ENCODE results near the gene ZNF76. TPM values are rescaled to one million over a fixed set of nuclear protein-coding genes. Genes with fewer than 3 reads are reported as not detected.

Gene ZNF76
- total and polyA plus RNA-seq, 7 donors = 17.9 to 37.3 (median 24.6) TPM

DNA sequence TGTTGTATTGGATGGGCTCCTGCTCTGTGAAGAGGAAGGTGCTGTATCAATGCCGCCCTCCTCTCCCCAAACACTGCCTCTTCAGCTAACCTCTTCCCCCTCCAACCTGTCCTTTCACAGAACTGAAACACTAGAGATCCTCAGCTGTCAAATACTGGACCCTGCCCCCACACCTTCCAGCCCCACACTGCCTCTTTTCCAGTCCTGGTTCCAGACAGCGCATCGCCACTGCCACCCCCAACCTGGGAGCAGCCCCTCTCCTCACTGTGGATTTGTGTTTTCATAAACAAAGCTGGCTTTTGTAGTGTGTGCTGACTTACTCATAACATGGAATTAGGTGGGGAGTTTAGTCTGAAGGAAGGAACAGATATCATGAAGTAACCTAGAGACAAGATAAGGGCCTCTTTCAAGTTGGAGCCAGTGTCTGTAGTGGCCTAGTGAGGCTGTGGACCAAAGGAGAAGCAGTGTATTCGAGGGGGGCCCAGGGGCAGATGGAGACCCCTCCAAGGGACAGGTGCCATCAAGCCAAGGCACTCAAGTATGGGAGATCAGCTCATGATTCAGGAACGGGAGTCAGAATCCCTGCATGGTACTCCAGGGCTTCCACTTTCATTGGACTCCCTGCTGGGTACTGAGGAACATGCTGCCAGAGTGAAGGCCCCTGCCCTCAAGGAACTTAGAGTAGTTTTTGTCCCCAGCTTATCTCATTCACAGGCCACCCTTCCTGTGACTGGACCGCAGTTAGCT is 43.7 kb upstream of the ZNF76 start:
- peaks cover 0 to 66% (median 42%) of the 10 kb centered on the region in 3 donors for H3K27me3 ChIP-seq (ENCODE audit: insufficient read depth in 3 of 3, low read length in 2 of 3)
- H3K27ac ChIP-seq = no peak overlapping the region
- ATAC-seq = no peak

DNA sequence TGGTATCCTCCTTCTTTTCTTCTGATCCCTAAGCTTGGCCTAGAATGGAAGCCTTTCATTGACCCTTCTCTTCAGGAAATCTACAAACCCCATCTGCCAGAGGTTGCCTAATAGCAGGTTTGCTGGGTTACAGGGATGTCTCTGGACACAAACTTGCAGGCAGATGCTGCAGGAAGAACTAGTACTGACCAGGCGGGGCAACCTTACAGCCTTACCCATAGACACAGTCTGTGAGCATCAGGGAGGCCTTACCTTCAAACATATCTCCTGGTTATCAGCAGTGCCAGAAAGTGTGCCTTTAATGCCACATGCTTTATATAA is 43.2 kb upstream of the ZNF76 start:
- H3K9me3 ChIP-seq = no peaks in the 10 kb centered on the region
- TF ChIP-seq, protein P1, sequence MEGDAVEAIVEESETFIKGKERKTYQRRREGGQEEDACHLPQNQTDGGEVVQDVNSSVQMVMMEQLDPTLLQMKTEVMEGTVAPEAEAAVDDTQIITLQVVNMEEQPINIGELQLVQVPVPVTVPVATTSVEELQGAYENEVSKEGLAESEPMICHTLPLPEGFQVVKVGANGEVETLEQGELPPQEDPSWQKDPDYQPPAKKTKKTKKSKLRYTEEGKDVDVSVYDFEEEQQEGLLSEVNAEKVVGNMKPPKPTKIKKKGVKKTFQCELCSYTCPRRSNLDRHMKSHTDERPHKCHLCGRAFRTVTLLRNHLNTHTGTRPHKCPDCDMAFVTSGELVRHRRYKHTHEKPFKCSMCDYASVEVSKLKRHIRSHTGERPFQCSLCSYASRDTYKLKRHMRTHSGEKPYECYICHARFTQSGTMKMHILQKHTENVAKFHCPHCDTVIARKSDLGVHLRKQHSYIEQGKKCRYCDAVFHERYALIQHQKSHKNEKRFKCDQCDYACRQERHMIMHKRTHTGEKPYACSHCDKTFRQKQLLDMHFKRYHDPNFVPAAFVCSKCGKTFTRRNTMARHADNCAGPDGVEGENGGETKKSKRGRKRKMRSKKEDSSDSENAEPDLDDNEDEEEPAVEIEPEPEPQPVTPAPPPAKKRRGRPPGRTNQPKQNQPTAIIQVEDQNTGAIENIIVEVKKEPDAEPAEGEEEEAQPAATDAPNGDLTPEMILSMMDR (IDR thresholded peaks at IDR 0.05) = no peak
- H3K27me3 ChIP-seq (ENCODE audit: insufficient read depth in 3 of 3, low read length in 2 of 3) = peaks cover 0 to 61% (median 42%) of the 10 kb centered on the region in 3 donors
- peaks cover 15% of the 10 kb centered on the region for H3K4me1 ChIP-seq
- 96 to 100% (median 100%) methylated on average over 1 of the region's 1 CpG for WGBS, 3 donors
- no peaks in the 10 kb centered on the region for H3K36me3 ChIP-seq (ENCODE audit: insufficient read depth in 1 of 2, low read depth in 1 of 2)
- DNase-seq (no peak), ATAC-seq (no peak)
- H3K27ac ChIP-seq = no peak overlapping the region
- intact Hi-C loops (cut with DNase I) = no loop called here
- no peak overlapping the region for H3K4me3 ChIP-seq

More for the DNA sequence above, 43.7 kb upstream of the ZNF76 start:
- no peaks in the 10 kb centered on the region for H3K36me3 ChIP-seq (ENCODE audit: insufficient read depth in 1 of 2, low read depth in 1 of 2)
- TF ChIP-seq, protein P1 (IDR thresholded peaks at IDR 0.05) = no peak
- intact Hi-C loops (cut with DNase I) = no loop called here
- DNase-seq = no peak
- H3K9me3 ChIP-seq = no peaks in the 10 kb centered on the region
- H3K4me1 ChIP-seq = peaks cover 15% of the 10 kb centered on the region
- H3K4me3 ChIP-seq = no peak overlapping the region
- WGBS, 3 donors = 89 to 93% (median 92%) methylated on average over 6 of the region's 6 CpGs

DNA sequence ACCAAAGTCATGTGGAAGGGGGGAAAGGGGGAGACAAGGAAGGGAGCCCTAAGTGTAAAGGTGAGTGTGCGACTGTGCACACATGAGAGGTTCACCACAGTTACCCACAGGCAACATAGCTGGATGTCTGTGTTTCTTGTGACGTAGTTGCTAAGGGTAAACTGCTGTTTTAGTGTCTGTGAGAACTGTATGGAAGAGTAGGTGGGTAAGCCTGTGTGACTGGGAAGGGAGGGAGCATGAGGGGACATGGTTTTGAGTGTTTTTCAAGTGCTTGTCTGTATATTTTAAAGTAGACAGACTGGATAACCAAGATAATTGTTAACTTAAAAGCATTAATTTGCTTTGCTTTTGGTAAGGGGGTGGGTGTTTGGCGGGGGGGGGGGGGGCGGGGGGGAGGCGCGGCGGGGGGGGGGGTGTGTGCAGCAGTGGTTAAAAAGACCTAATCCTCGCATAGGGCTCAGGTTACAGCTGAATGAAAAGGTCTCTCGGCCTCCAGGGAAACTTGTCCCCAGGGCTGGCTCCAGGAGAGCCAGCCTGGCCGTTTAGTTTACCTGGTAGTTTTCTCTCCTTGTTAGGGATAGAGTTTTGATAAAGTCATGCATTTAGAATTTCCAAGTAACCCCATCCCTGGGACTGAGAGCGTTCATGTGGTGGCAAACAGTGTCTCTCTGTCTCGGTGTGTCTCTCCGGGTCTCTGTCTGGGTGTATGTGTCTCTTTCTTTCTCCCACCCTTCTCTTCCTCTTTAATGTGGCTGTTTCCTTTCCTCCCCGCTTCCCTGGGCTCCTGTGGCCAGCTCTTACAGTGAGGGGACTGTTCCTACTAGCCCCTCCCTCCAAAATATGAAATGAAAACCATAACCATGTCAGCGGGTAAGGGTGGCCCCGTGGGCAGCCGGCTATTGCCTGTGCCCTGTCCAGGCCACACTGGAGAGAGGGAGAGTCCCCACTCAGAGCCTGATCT is 42.4 kb upstream of the ZNF76 start:
- DNase-seq (no peak), ATAC-seq (no peak)
- peaks cover 15% of the 10 kb centered on the region for H3K4me1 ChIP-seq
- 27 to 40% (median 38%) methylated on average over 12 to 13 of the region's 17 CpGs for WGBS, 3 donors
- TF ChIP-seq, protein P1 (IDR thresholded peaks at IDR 0.05) = no peak
- H3K36me3 ChIP-seq (ENCODE audit: insufficient read depth in 1 of 2, low read depth in 1 of 2) = no peaks in the 10 kb centered on the region
- no peaks in the 10 kb centered on the region for H3K9me3 ChIP-seq
- no peak overlapping the region for H3K4me3 ChIP-seq
- intact Hi-C loops (cut with DNase I) = no loop called here
- peaks cover 0 to 55% (median 38%) of the 10 kb centered on the region in 3 donors for H3K27me3 ChIP-seq (ENCODE audit: insufficient read depth in 3 of 3, low read length in 2 of 3)
- H3K27ac ChIP-seq = no peak overlapping the region

DNA sequence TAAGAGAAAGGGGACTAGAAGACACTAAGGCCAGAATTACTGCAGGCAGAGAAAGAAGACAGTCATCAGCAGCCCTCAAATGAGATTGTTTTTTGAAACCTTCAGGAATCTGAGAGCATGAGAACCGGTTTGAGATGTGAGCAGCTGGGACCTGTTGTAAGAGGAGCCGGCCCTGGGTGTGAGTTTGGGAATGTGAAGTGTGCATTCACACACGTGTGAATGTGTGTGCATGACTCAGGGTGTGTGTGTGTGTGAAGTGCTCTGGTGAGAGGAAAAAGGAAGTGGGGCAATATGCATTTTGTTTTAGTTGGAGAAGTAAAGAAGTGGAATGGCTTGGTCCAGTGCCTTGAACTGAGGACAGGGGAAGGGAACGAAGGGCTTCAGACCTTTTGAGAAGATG is 41.5 kb upstream of the ZNF76 start:
- peaks cover 15% of the 10 kb centered on the region for H3K4me1 ChIP-seq
- no peaks in the 10 kb centered on the region for H3K9me3 ChIP-seq
- intact Hi-C loops (cut with DNase I) = no loop called here
- TF ChIP-seq, protein P1 (IDR thresholded peaks at IDR 0.05) = no peak
- no peaks in the 10 kb centered on the region for H3K36me3 ChIP-seq (ENCODE audit: insufficient read depth in 1 of 2, low read depth in 1 of 2)
- no peak for DNase-seq
- 50 to 61% (median 55%) methylated on average over 4 of the region's 4 CpGs for WGBS, 3 donors
- H3K4me3 ChIP-seq = no peak overlapping the region
- peaks cover 0 to 46% (median 32%) of the 10 kb centered on the region in 3 donors for H3K27me3 ChIP-seq (ENCODE audit: insufficient read depth in 3 of 3, low read length in 2 of 3)
- no peak for ATAC-seq
- no peak overlapping the region for H3K27ac ChIP-seq

Measured in psoas muscle (tissue), 8 donors.